Tibial nerve (tissue), 4 donors: Measurements from ENCODE around the gene SLC29A3. TPM values are rescaled to one million over a fixed set of nuclear protein-coding genes. Genes with fewer than 3 reads are reported as not detected.

Experiments used
- DNase-seq, 2 donors: peaks; one replicate each; pipeline ENCODE4 v3.0.0-alpha.2; 2019; ENCODE audit warnings: low spot score in 2 of 2
- H3K27ac ChIP-seq, 4 donors: fragments of 200-600 bp; sonication (generic) in 3 of 4; one replicate each; pipeline ENCODE4 v1.5.1; 2017 to 2019; ENCODE audit warnings: mild to moderate bottlenecking in 1 of 4
- H3K27me3 ChIP-seq, 2 donors: fragments of 200-600 bp; sonication (generic) in 1 of 2; one replicate each; pipeline versions ENCODE4 v1.5.1 to v1.6.0; 2017 to 2019
- H3K36me3 ChIP-seq, 3 donors: fragments of 200-600 bp; sonication (generic); one replicate each; pipeline ENCODE4 v1.5.1; 2018 to 2019
- H3K4me1 ChIP-seq, 4 donors: fragments of 200-600 bp; sonication (generic) in 3 of 4; one replicate each; pipeline ENCODE4 v1.5.1; 2017 to 2019
- H3K4me3 ChIP-seq, 4 donors: fragments of 200-600 bp; sonication (generic) in 3 of 4; one replicate each; pipeline ENCODE4 v1.5.1; 2017 to 2019; ENCODE audit warnings: mild to moderate bottlenecking in 1 of 4, moderate library complexity in 1 of 4
- H3K9me3 ChIP-seq, 4 donors: fragments of 200-600 bp; sonication (generic) in 3 of 4; one replicate each; pipeline ENCODE4 v1.5.1; 2017 to 2019
- CTCF ChIP-seq, 5 experiments: fragments of 200-600 bp in 3 of 5; fragments of 450-650 bp in 2 of 5; sonication (generic) in 3 of 5; IDR thresholded peaks; one replicate each; pipeline ENCODE4 v1.5.1; 2016 to 2019; ENCODE audit warnings: antibody characterized with exemption in 5 of 5, mild to moderate bottlenecking in 3 of 5, moderate library complexity in 2 of 5
- EP300 ChIP-seq, 2 donors: sonication (generic); formaldehyde crosslinking; IDR thresholded peaks; one replicate each; pipeline ENCODE4 v1.6.1; 2017; ENCODE audit warnings: antibody characterized with exemption in 2 of 2, mild to moderate bottlenecking in 1 of 2
- POLR2A ChIP-seq, 2 donors: fragments of 450-650 bp; IDR thresholded peaks; one replicate each; pipeline ENCODE4 v1.6.1; 2017; ENCODE audit warnings: antibody characterized with exemption in 2 of 2, mild to moderate bottlenecking in 2 of 2, moderate library complexity in 2 of 2
- WGBS, 2 donors: methylation state at CpG; one replicate each; pipeline ENCODE4 v1.1.5; 2018; 5-methylcytosine and 5-hydroxymethylcytosine counted together
- total RNA-seq, 4 donors: library from RNA; depleted of rRNA; stranded (reverse); fragments of >200 nt; gene quantifications; one replicate each; pipeline ENCODE4 v1.1.0, GENCODE V29; 2016

SLC29A3 gene
- total RNA-seq, 4 donors from 2014 or later: 6.5 to 10.1 (median 7.4) TPM

- H3K4me3 ChIP-seq: no peak overlapping the region
- H3K4me1 ChIP-seq: no peaks in the 10 kb centered on the region
- WGBS, 2 donors: 93 to 94% methylated on average over 7 of the region's 7 CpGs
- TF ChIP-seq POLR2A (IDR thresholded peaks at IDR 0.05): no peak
- TF ChIP-seq EP300 (IDR thresholded peaks at IDR 0.05): no peak
- no peak for TF ChIP-seq CTCF (IDR thresholded peaks at IDR 0.05)
- peaks cover under 1 to 70% (median 4%) of the 10 kb centered on the region in 3 donors for H3K36me3 ChIP-seq
- no peaks in the 10 kb centered on the region for H3K9me3 ChIP-seq
- H3K27me3 ChIP-seq: no peaks in the 10 kb centered on the region
- no peak for DNase-seq
- no peak overlapping the region for H3K27ac ChIP-seq
These were observed 42.5 kb downstream of the SLC29A3 start for GRCh38 chr10:71361581-71361980.

GRCh38 chr10:71362141-71362540 is 43.1 kb downstream of the SLC29A3 start:
- H3K4me1 ChIP-seq: no peaks in the 10 kb centered on the region
- TF ChIP-seq EP300 (IDR thresholded peaks at IDR 0.05) (no peak), CTCF (IDR thresholded peaks at IDR 0.05) (no peak), POLR2A (IDR thresholded peaks at IDR 0.05) (no peak)
- no peak overlapping the region for H3K4me3 ChIP-seq
- no peaks in the 10 kb centered on the region for H3K27me3 ChIP-seq
- WGBS, 2 donors: 94 to 95% methylated on average over 16 of the region's 16 CpGs
- DNase-seq: no peak
- H3K27ac ChIP-seq: no peak overlapping the region
- no peaks in the 10 kb centered on the region for H3K9me3 ChIP-seq
- peaks cover 0 to 65% (median 0%) of the 10 kb centered on the region in 3 donors for H3K36me3 ChIP-seq

GRCh38 chr10:71363936-71364335 is 44.9 kb downstream of the SLC29A3 start:
- H3K27me3 ChIP-seq: no peaks in the 10 kb centered on the region
- H3K9me3 ChIP-seq: no peaks in the 10 kb centered on the region
- H3K36me3 ChIP-seq: peaks cover 0 to 47% (median 0%) of the 10 kb centered on the region in 3 donors
- TF ChIP-seq POLR2A (IDR thresholded peaks at IDR 0.05): no peak
- no peak for TF ChIP-seq EP300 (IDR thresholded peaks at IDR 0.05)
- no peak for TF ChIP-seq CTCF (IDR thresholded peaks at IDR 0.05)
- no peak overlapping the region for H3K27ac ChIP-seq
- DNase-seq: no peak
- no peaks in the 10 kb centered on the region for H3K4me1 ChIP-seq
- no peak overlapping the region for H3K4me3 ChIP-seq

GRCh38 chr10:71365366-71365765 is 46.3 kb downstream of the SLC29A3 start:
- Histone ChIP-seq H3K27me3 (no peaks in the 10 kb centered on the region), H3K4me3 (no peak overlapping the region), H3K9me3 (no peaks in the 10 kb centered on the region), H3K36me3 (peaks cover 0 to 36% (median 0%) of the 10 kb centered on the region in 3 donors), H3K4me1 (no peaks in the 10 kb centered on the region), H3K27ac (no peak overlapping the region)
- DNase-seq: no peak
- 92% methylated on average over 6 of the region's 6 CpGs for WGBS, 2 donors
- no peak for TF ChIP-seq POLR2A (IDR thresholded peaks at IDR 0.05)
- TF ChIP-seq EP300 (IDR thresholded peaks at IDR 0.05): no peak
- TF ChIP-seq CTCF (IDR thresholded peaks at IDR 0.05): no peak

- Histone ChIP-seq H3K4me1 (no peaks in the 10 kb centered on the region), H3K27me3 (no peaks in the 10 kb centered on the region), H3K27ac (no peak overlapping the region), H3K9me3 (no peaks in the 10 kb centered on the region), H3K36me3 (peaks cover 0 to 27% (median 0%) of the 10 kb centered on the region in 3 donors), H3K4me3 (no peak overlapping the region)
- DNase-seq: no peak
- TF ChIP-seq POLR2A (IDR thresholded peaks at IDR 0.05) (no peak), CTCF (IDR thresholded peaks at IDR 0.05) (no peak), EP300 (IDR thresholded peaks at IDR 0.05) (no peak)
- WGBS, 2 donors: 71 to 73% methylated on average over 8 of the region's 8 CpGs
These were observed 47.6 kb downstream of the SLC29A3 start for GRCh38 chr10:71366690-71367089.
